RWPE2 (cell line): ENCODE results near the gene EPN3.

Experiments used
- ATAC-seq: fragments of 200-7000 bp; cut with Tn5 transposase; 3 replicates; pipeline ENCODE4 v1.9.1; 2021; ENCODE audit warnings: low read depth
- DNase-seq: peaks from one replicate; pipeline ENCODE4 v3.0.0-alpha.2; 2020; ENCODE audit warnings: low spot score
- H3K27ac ChIP-seq: fragments of 450-650 bp; 2 replicates; pipeline ENCODE4 v1.5.1; 2017; ENCODE audit warnings: mild to moderate bottlenecking; ENCODE audit not compliant: poor library complexity, severe bottlenecking
- H3K27me3 ChIP-seq: fragments of 250-450 bp; sonication (Bioruptor Pico); 2 replicates; pipeline ENCODE4 v1.5.1; 2021; ENCODE audit warnings: mild to moderate bottlenecking, moderate library complexity; ENCODE audit not compliant: insufficient read depth, poor library complexity, severe bottlenecking
- H3K36me3 ChIP-seq: fragments of 250-450 bp; sonication (Bioruptor Pico); 2 replicates; pipeline ENCODE4 v1.5.1; 2020; ENCODE audit warnings: low read depth, mild to moderate bottlenecking, moderate library complexity
- H3K4me1 ChIP-seq: fragments of 250-450 bp; sonication (Bioruptor Pico); 2 replicates; pipeline ENCODE4 v1.5.1; 2021; ENCODE audit warnings: mild to moderate bottlenecking, moderate library complexity; ENCODE audit not compliant: insufficient read depth, poor library complexity, severe bottlenecking
- H3K4me3 ChIP-seq: fragments of 250-450 bp; sonication (Bioruptor Pico); 2 replicates; pipeline ENCODE4 v1.5.1; 2021; ENCODE audit warnings: mild to moderate bottlenecking, moderate library complexity; ENCODE audit not compliant: severe bottlenecking
- H3K9me3 ChIP-seq: fragments of 250-450 bp; sonication (Bioruptor Pico); 2 replicates; pipeline ENCODE4 v1.5.1; 2021; ENCODE audit warnings: mild to moderate bottlenecking, moderate library complexity; ENCODE audit not compliant: severe bottlenecking
- TF ChIP-seq, protein P1 (sequence below): fragments of 450-650 bp; IDR thresholded peaks from one replicate; pipeline ENCODE4 v1.5.1; 2017; ENCODE audit warnings: mild to moderate bottlenecking, moderate library complexity; ENCODE audit not compliant: poor library complexity, severe bottlenecking

Gene EPN3

DNA sequence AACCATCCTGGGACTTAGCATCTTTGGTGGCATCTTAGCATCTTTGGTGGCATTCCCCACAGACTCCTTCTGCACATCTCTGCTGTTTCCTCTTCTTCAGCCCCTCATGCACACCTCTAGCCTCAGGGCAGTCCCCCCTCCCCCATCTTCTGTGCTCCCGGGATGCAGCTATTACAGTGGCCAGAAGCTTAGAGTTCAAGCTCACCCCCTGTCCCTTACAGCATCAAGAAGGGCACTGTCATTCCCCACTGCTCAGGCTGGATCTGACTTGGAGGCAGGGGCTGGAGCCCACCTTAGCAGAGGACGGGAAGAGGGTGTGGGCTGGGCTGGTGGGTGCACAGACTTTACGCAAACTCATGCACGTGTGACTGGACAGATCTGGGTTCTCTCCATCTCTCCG is 650 bp downstream of the EPN3 start:
- peak overlapping the region; percentile 82 for H3K27ac ChIP-seq
- no peak for DNase-seq
- ATAC-seq, result no peak
- H3K36me3 ChIP-seq, result peaks cover 24% of the 10 kb centered on the region
- H3K4me1 ChIP-seq, result peaks cover 14% of the 10 kb centered on the region
- H3K4me3 ChIP-seq, result peak overlapping the region; percentile 44
- H3K9me3 ChIP-seq, result no peaks in the 10 kb centered on the region
- no peaks in the 10 kb centered on the region for H3K27me3 ChIP-seq
- TF ChIP-seq, protein P1, sequence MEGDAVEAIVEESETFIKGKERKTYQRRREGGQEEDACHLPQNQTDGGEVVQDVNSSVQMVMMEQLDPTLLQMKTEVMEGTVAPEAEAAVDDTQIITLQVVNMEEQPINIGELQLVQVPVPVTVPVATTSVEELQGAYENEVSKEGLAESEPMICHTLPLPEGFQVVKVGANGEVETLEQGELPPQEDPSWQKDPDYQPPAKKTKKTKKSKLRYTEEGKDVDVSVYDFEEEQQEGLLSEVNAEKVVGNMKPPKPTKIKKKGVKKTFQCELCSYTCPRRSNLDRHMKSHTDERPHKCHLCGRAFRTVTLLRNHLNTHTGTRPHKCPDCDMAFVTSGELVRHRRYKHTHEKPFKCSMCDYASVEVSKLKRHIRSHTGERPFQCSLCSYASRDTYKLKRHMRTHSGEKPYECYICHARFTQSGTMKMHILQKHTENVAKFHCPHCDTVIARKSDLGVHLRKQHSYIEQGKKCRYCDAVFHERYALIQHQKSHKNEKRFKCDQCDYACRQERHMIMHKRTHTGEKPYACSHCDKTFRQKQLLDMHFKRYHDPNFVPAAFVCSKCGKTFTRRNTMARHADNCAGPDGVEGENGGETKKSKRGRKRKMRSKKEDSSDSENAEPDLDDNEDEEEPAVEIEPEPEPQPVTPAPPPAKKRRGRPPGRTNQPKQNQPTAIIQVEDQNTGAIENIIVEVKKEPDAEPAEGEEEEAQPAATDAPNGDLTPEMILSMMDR, result no peak

- DNase-seq, result no peak
- ATAC-seq, result peak; percentile 37
- peaks cover 14% of the 10 kb centered on the region for H3K4me1 ChIP-seq
- H3K36me3 ChIP-seq, result peaks cover 24% of the 10 kb centered on the region
- H3K27me3 ChIP-seq, result no peaks in the 10 kb centered on the region
- TF ChIP-seq, protein P1, result no peak
- peak overlapping the region; percentile 82 for H3K27ac ChIP-seq
- peak overlapping the region; percentile 44 for H3K4me3 ChIP-seq
- H3K9me3 ChIP-seq, result no peaks in the 10 kb centered on the region
Observed at GRCh38 chr17:50533720-50534148, 1.2 kb downstream of the EPN3 start.

- peak; percentile 91 for DNase-seq
- TF ChIP-seq, protein P1, result peak; percentile 59
- Histone ChIP-seq H3K27me3 (no peaks in the 10 kb centered on the region), H3K4me3 (peak overlapping the region; percentile 44), H3K4me1 (peaks cover 16% of the 10 kb centered on the region), H3K36me3 (peaks cover 28% of the 10 kb centered on the region), H3K27ac (peak overlapping the region; percentile 82), H3K9me3 (no peaks in the 10 kb centered on the region)
- ATAC-seq, result peak; percentile 81
Observed at GRCh38 chr17:50534222-50534978, 1.9 kb downstream of the EPN3 start.

DNA sequence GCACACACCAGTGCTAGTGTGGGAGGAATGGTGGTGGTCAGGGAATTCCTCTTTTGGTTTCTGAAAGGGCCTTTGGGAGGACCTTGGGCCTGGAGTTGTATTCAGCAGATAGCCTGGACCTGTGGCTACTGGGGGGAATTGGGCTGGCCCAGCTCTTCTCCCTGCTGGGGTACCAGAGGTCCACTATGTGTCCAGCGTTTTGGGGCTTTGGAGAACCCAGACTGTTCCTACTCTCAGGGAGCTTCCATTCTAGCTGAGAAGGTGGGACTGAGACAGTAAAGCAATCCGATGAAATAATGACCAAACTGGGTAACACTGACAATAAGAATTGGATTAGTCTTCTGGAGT is 2.4 kb downstream of the EPN3 start:
- Histone ChIP-seq H3K27me3 (no peaks in the 10 kb centered on the region), H3K27ac (peak overlapping the region; percentile 82), H3K4me3 (peak overlapping the region; percentile 44), H3K36me3 (peaks cover 33% of the 10 kb centered on the region), H3K4me1 (peaks cover 21% of the 10 kb centered on the region), H3K9me3 (no peaks in the 10 kb centered on the region)
- TF ChIP-seq, protein P1, result no peak
- DNase-seq (no peak), ATAC-seq (no peak)

DNA sequence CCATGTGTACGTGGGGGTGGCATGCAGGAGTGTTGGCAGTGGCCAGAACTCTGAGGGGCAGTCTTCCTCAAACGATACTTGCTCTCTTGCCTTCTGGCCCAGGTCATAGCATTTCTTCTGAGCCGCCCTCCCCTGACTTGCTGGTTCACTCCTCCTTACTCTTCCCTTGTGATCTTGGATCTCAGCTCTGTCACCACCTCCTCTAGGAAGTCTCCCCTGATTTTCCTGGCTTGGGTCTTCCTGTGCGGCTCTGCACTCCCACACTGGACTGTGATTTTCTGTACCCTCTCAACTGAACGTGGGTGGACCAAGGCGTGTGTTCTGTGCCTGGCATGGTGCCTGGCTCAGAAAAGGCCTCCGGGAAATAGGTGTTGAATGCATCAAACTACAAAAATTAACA is 2.9 kb downstream of the EPN3 start:
- Histone ChIP-seq H3K4me1 (peaks cover 24% of the 10 kb centered on the region), H3K27ac (peak overlapping the region; percentile 82), H3K27me3 (no peaks in the 10 kb centered on the region), H3K36me3 (peaks cover 36% of the 10 kb centered on the region), H3K9me3 (no peaks in the 10 kb centered on the region), H3K4me3 (no peak overlapping the region)
- ATAC-seq, result no peak
- DNase-seq, result no peak
- TF ChIP-seq, protein P1, result no peak
